Neural progenitor cell (in vitro differentiated cells): ENCODE results near the gene ZNF71. TPM values are rescaled to one million over a fixed set of nuclear protein-coding genes. Genes with fewer than 3 reads are reported as not detected.
A peak's percentile ranks its signal among the peaks of the same experiment; 100 is the strongest.

ENCODE experiments used
- DNase-seq: peaks from one replicate; pipeline ENCODE4 v3.0.0-alpha.2; 2016; ENCODE audit warnings: low spot score
- H2AFZ ChIP-seq: fragments of 200-600 bp; sonication (generic); replicated peaks from 2 replicates; pipeline ENCODE4 v1.6.1; 2016; ENCODE audit warnings: antibody characterized with exemption
- H3F3A ChIP-seq: fragments of 200-600 bp; sonication (generic); 2 replicates; pipeline ENCODE4 v1.6.1; 2016; ENCODE audit warnings: antibody characterized with exemption, low read depth
- H3K27ac ChIP-seq: fragments of 200-600 bp; sonication (generic); 2 replicates; pipeline ENCODE4 v1.5.1; 2016; ENCODE audit warnings: mild to moderate bottlenecking
- H3K27me3 ChIP-seq: fragments of 200-600 bp; sonication (generic); 2 replicates; pipeline ENCODE4 v1.6.1; 2016; ENCODE audit warnings: mild to moderate bottlenecking, moderate library complexity
- H3K36me3 ChIP-seq: fragments of 200-600 bp; sonication (generic); 2 replicates; pipeline ENCODE4 v1.5.1; 2016
- H3K4me1 ChIP-seq: fragments of 200-600 bp; sonication (generic); 2 replicates; pipeline ENCODE4 v1.6.1; 2016; ENCODE audit warnings: mixed run types
- H3K4me2 ChIP-seq: fragments of 200-600 bp; sonication (generic); 2 replicates; pipeline ENCODE4 v1.6.1; 2016
- H3K4me3 ChIP-seq: fragments of 200-600 bp; sonication (generic); 2 replicates; pipeline ENCODE4 v1.5.1; 2016
- H3K79me2 ChIP-seq: fragments of 200-600 bp; sonication (generic); 2 replicates; pipeline ENCODE4 v1.6.1; 2016; ENCODE audit warnings: low read depth
- H3K9ac ChIP-seq: fragments of 200-600 bp; sonication (generic); 2 replicates; pipeline ENCODE4 v1.6.1; 2016
- H3K9me3 ChIP-seq: fragments of 200-600 bp; sonication (generic); 2 replicates; pipeline ENCODE4 v1.5.1; 2016; ENCODE audit warnings: low read depth
- H4K20me1 ChIP-seq: fragments of 200-600 bp; sonication (generic); 2 replicates; pipeline ENCODE4 v1.6.1; 2016; ENCODE audit warnings: low read depth
- H3K27ac Mint-ChIP-seq: 3 replicates; pipeline ENCODE4 v1.8.0; 2021; ENCODE audit warnings: mixed read lengths
- H3K27me3 Mint-ChIP-seq: 2 replicates; pipeline ENCODE4 v1.8.0; 2022; ENCODE audit warnings: low read depth, mild to moderate bottlenecking, inconsistent platforms, moderate library complexity, mixed read lengths; ENCODE audit not compliant: insufficient read depth
- H3K36me3 Mint-ChIP-seq: 3 replicates; pipeline ENCODE4 v1.8.0; 2021; ENCODE audit warnings: mixed read lengths
- H3K4me1 Mint-ChIP-seq: 3 replicates; pipeline ENCODE4 v1.8.0; 2021; ENCODE audit warnings: mixed read lengths
- H3K4me3 Mint-ChIP-seq: 3 replicates; pipeline ENCODE4 v1.8.0; 2021; ENCODE audit warnings: mild to moderate bottlenecking, moderate library complexity, mixed read lengths
- H3K9me3 Mint-ChIP-seq: 3 replicates; pipeline ENCODE4 v1.8.0; 2020; ENCODE audit warnings: mixed read lengths
- EZH2 ChIP-seq: fragments of 200-600 bp; sonication (generic); IDR thresholded peaks from 2 replicates; pipeline ENCODE4 v1.6.1; 2017; ENCODE audit warnings: antibody characterized with exemption, mild to moderate bottlenecking, moderate library complexity
- EZH2phosphoT487 ChIP-seq: fragments of 200-600 bp; sonication (generic); IDR thresholded peaks from 2 replicates; pipeline ENCODE4 v1.6.1; 2017; ENCODE audit warnings: antibody characterized with exemption
- total RNA-seq: library from RNA; depleted of rRNA; stranded (reverse); fragments of >200 nt; gene quantifications from 2 replicates; pipeline ENCODE4 v1.2.3, GENCODE V29; 2015; ENCODE audit warnings: low replicate concordance
- TF ChIP-seq, protein P1 (sequence below): fragments of 200-600 bp; sonication (generic); IDR thresholded peaks from 2 replicates; pipeline ENCODE4 v1.5.1; 2017; ENCODE audit warnings: antibody characterized with exemption, mild to moderate bottlenecking

ZNF71 gene
- 9.3 and 16.2 TPM in 2 replicates for total RNA-seq

DNA sequence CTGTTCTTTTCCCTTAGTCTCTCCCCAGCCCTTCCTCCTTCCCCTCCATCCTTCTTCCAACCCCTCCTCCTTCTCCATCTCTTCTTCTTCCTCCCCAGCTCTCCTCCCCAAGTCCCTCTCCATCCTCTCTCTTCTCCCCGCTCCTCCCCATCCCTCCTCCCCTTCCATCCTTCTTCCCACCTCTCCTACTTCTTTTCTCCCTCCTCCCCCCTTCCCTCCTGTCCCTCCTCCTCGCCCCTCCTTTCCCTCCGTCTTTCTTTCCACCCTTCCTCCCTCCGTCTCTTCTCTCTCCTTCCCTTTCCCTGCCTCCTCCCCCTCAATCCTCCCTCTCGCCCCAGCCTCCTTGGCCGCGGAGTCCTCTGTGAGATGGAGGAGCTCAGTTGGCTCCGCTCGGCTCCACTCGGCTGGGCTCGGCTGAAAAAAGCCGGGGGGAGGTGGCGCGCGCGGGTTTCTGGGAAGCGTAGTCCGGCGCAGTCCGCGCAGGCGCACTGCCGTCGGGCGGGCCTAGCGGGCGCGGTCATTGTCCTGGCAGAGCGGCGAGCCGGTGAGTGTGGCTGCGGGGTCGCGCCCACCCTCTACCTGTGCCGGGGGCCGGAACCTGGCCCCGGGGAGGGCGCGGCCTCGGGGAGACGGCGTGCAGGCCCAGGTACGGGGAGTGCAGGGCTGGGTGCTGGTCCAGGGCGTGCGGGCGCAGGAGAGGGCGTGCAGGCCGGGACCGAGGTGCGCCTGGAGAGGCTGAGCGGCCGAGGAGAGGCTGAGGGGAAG lies at the start of gene ZNF71:
Gene ZNF71 (plus strand): TSS at position 520 of the 765 bp plus-strand sequence. CDS start 6,257 bp downstream, outside the sequence.
- Histone ChIP-seq H3K36me3 (peaks cover 8% of the 10 kb centered on the region), H3K4me3 (peak within 1 kb of the TSS; percentile 79), H3K4me2 (peak within 1 kb of the TSS; percentile 83), H3K9me3 (no peaks in the 10 kb centered on the region), H3K27ac (no peak within 1 kb of the TSS), H3K4me1 (peaks cover 3% of the 10 kb centered on the region), H3K79me2 (peaks cover 44% of the 10 kb centered on the region), H3K27me3 (no peaks in the 10 kb centered on the region), H4K20me1 (no peaks in the 10 kb centered on the region), H3F3A (no peaks in the 10 kb centered on the region), H2AFZ (peak within 1 kb of the TSS; percentile 95), H3K9ac (peak within 1 kb of the TSS; percentile 64)
- Mint-ChIP-seq H3K4me1 (peaks cover 8% of the 10 kb centered on the region), H3K4me3 (peak within 1 kb of the TSS; percentile 97), H3K36me3 (peaks cover 41% of the 10 kb centered on the region), H3K27me3 (peaks cover 6% of the 10 kb centered on the region), H3K27ac (peak within 1 kb of the TSS; percentile 99), H3K9me3 (peaks cover 78% of the 10 kb centered on the region)
- peak; percentile 95 for DNase-seq
- TF ChIP-seq, protein P1, sequence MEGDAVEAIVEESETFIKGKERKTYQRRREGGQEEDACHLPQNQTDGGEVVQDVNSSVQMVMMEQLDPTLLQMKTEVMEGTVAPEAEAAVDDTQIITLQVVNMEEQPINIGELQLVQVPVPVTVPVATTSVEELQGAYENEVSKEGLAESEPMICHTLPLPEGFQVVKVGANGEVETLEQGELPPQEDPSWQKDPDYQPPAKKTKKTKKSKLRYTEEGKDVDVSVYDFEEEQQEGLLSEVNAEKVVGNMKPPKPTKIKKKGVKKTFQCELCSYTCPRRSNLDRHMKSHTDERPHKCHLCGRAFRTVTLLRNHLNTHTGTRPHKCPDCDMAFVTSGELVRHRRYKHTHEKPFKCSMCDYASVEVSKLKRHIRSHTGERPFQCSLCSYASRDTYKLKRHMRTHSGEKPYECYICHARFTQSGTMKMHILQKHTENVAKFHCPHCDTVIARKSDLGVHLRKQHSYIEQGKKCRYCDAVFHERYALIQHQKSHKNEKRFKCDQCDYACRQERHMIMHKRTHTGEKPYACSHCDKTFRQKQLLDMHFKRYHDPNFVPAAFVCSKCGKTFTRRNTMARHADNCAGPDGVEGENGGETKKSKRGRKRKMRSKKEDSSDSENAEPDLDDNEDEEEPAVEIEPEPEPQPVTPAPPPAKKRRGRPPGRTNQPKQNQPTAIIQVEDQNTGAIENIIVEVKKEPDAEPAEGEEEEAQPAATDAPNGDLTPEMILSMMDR, result no peak
- TF ChIP-seq EZH2phosphoT487 (no peak), EZH2 (no peak)

GRCh38 chr19:56547535-56547934 lies 47.6 kb upstream of the ZNF71 start:
- H3K27ac Mint-ChIP-seq, result no peak overlapping the region
- Histone ChIP-seq H3K79me2 (no peaks in the 10 kb centered on the region), H3K27ac (no peak overlapping the region), H3F3A (no peaks in the 10 kb centered on the region), H4K20me1 (no peaks in the 10 kb centered on the region), H3K4me1 (no peaks in the 10 kb centered on the region), H3K36me3 (peaks cover 55% of the 10 kb centered on the region), H2AFZ (no peak overlapping the region), H3K4me2 (no peak overlapping the region), H3K9ac (no peak overlapping the region), H3K9me3 (peaks cover 32% of the 10 kb centered on the region), H3K27me3 (no peaks in the 10 kb centered on the region), H3K4me3 (no peak overlapping the region)
- TF ChIP-seq, protein P1, result peak; percentile 27
- no peak for TF ChIP-seq EZH2phosphoT487
- peaks cover 2% of the 10 kb centered on the region for H3K27me3 Mint-ChIP-seq
- no peak overlapping the region for H3K4me3 Mint-ChIP-seq
- DNase-seq, result peak; percentile 6
- H3K4me1 Mint-ChIP-seq, result no peaks in the 10 kb centered on the region
- peaks cover 52% of the 10 kb centered on the region for H3K9me3 Mint-ChIP-seq
- H3K36me3 Mint-ChIP-seq, result peaks cover 35% of the 10 kb centered on the region

GRCh38 chr19:56554272-56554869 lies 40.7 kb upstream of the ZNF71 start:
- Mint-ChIP-seq H3K4me3 (no peak overlapping the region), H3K27me3 (no peaks in the 10 kb centered on the region), H3K4me1 (no peaks in the 10 kb centered on the region), H3K9me3 (peaks cover 66% of the 10 kb centered on the region), H3K27ac (no peak overlapping the region), H3K36me3 (peaks cover 41% of the 10 kb centered on the region)
- Histone ChIP-seq H3K36me3 (peaks cover 49% of the 10 kb centered on the region), H3K79me2 (no peaks in the 10 kb centered on the region), H3K9me3 (peaks cover 50% of the 10 kb centered on the region), H2AFZ (no peak overlapping the region), H3K27me3 (no peaks in the 10 kb centered on the region), H4K20me1 (no peaks in the 10 kb centered on the region), H3K4me3 (no peak overlapping the region), H3K4me1 (no peaks in the 10 kb centered on the region), H3F3A (no peaks in the 10 kb centered on the region), H3K4me2 (no peak overlapping the region), H3K27ac (no peak overlapping the region), H3K9ac (no peak overlapping the region)
- TF ChIP-seq EZH2phosphoT487 (no peak), EZH2 (no peak)
- TF ChIP-seq, protein P1, result no peak
- DNase-seq, result no peak
